WTC11 (cell line): ENCODE results near the gene ZNF292. TPM values are rescaled to one million over a fixed set of nuclear protein-coding genes. Genes with fewer than 3 reads are reported as not detected.

ENCODE experiments used
- ATAC-seq: fragments of 200-7000 bp; cut with Tn5 transposase; 2 replicates; pipeline ENCODE4 v1.10.0; 2021; ENCODE audit warnings: mild to moderate bottlenecking, moderate library complexity
- CTCF ChIA-PET: fragments of 300-600 bp; sonication (Branson Sonifier 250); formaldehyde crosslinking; loops from one replicate; lab custom pipeline; 2021; ENCODE audit warnings: antibody characterized with exemption; lab: Charles Lee
- POLR2A ChIA-PET: fragments of 350-600 bp; sonication (Branson Sonifier 250); formaldehyde crosslinking; loops from one replicate; lab custom pipeline; 2021; ENCODE audit warnings: antibody characterized with exemption; lab: Charles Lee
- DNase-seq: peaks from one replicate; pipeline ENCODE4 v3.0.0; 2021; ENCODE audit warnings: low spot score
- H3K27ac Mint-ChIP-seq: 2 replicates; pipeline ENCODE4 v1.8.0; 2021; ENCODE audit warnings: mixed read lengths
- H3K27me3 Mint-ChIP-seq: 2 replicates; pipeline ENCODE4 v1.8.0; 2021; ENCODE audit warnings: low read depth, mild to moderate bottlenecking, moderate library complexity, mixed read lengths
- H3K36me3 Mint-ChIP-seq: 2 replicates; pipeline ENCODE4 v1.8.0; 2021; ENCODE audit warnings: mixed read lengths
- H3K4me1 Mint-ChIP-seq: 2 replicates; pipeline ENCODE4 v1.8.0; 2022; ENCODE audit warnings: mixed read lengths
- H3K4me3 Mint-ChIP-seq: 2 replicates; pipeline ENCODE4 v1.8.0; 2021; ENCODE audit warnings: mild to moderate bottlenecking, moderate library complexity, mixed read lengths
- H3K9me3 Mint-ChIP-seq: 2 replicates; pipeline ENCODE4 v1.8.0; 2021; ENCODE audit warnings: mixed read lengths
- ELF4 ChIP-seq: sonication (generic); formaldehyde crosslinking; IDR thresholded peaks from 2 replicates; pipeline ENCODE4 v1.8.1; 2022; ENCODE audit warnings: low read depth, mild to moderate bottlenecking, moderate library complexity, missing genetic modification reagents
- MXD4 ChIP-seq: fragments of 250-450 bp; sonication (Bioruptor Pico); IDR thresholded peaks from 2 replicates; pipeline ENCODE4 v1.8.0; 2021; ENCODE audit warnings: mild to moderate bottlenecking, moderate library complexity, borderline replicate concordance
- NFE2L1 ChIP-seq: sonication (generic); formaldehyde crosslinking; IDR thresholded peaks from 2 replicates; pipeline ENCODE4 v1.8.1; 2023; ENCODE audit warnings: missing genetic modification reagents
- NR1H2 ChIP-seq: sonication (generic); formaldehyde crosslinking; IDR thresholded peaks from 2 replicates; pipeline ENCODE4 v1.9.0; 2021; ENCODE audit warnings: mild to moderate bottlenecking, moderate library complexity, missing genetic modification reagents
- RELA ChIP-seq: sonication (generic); formaldehyde crosslinking; IDR thresholded peaks from 2 replicates; pipeline ENCODE4 v1.8.1; 2022; ENCODE audit warnings: missing genetic modification reagents, mild to moderate bottlenecking, borderline replicate concordance
- ZBTB21 ChIP-seq: sonication (generic); formaldehyde crosslinking; IDR thresholded peaks from 2 replicates; pipeline ENCODE4 v1.8.1; 2023; ENCODE audit warnings: mild to moderate bottlenecking, missing genetic modification reagents, borderline replicate concordance
- total RNA-seq: library from RNA; stranded (reverse); gene quantifications from 3 replicates; pipeline ENCODE4 v1.2.3, GENCODE V29; 2021
- TF ChIP-seq, protein P1 (sequence below): sonication (generic); formaldehyde crosslinking; IDR thresholded peaks from 2 replicates; pipeline ENCODE4 v1.8.1; 2022; ENCODE audit warnings: low read depth, mild to moderate bottlenecking, moderate library complexity, missing genetic modification reagents, borderline replicate concordance
- TF ChIP-seq, protein P2 (sequence below): sonication (generic); formaldehyde crosslinking; IDR thresholded peaks from 2 replicates; pipeline ENCODE4 v1.8.0; 2023; ENCODE audit warnings: missing genetic modification reagents
- TF ChIP-seq, protein P3 (sequence below): sonication (generic); formaldehyde crosslinking; IDR thresholded peaks from 2 replicates; pipeline ENCODE4 v1.8.1; 2023; ENCODE audit warnings: mild to moderate bottlenecking, missing genetic modification reagents, moderate library complexity
- TF ChIP-seq, protein P4 (sequence below): sonication (generic); formaldehyde crosslinking; IDR thresholded peaks from 2 replicates; pipeline ENCODE4 v1.8.1; 2023; ENCODE audit warnings: mild to moderate bottlenecking, missing genetic modification reagents
- TF ChIP-seq, protein P5 (sequence below): sonication (generic); formaldehyde crosslinking; IDR thresholded peaks from 2 replicates; pipeline ENCODE4 v1.8.0; 2022; ENCODE audit warnings: mild to moderate bottlenecking, missing genetic modification reagents
- TF ChIP-seq, protein P6 (sequence below): fragments of 250-450 bp; sonication (Bioruptor Pico); IDR thresholded peaks from 2 replicates; pipeline ENCODE4 v1.9.0; 2021; ENCODE audit warnings: mild to moderate bottlenecking, borderline replicate concordance
- TF ChIP-seq, protein P7 (sequence below): fragments of 250-450 bp; sonication (Bioruptor Pico); IDR thresholded peaks from 2 replicates; pipeline ENCODE4 v2.1.2; 2022; ENCODE audit warnings: mild to moderate bottlenecking, moderate library complexity
- TF ChIP-seq, protein P8 (sequence below): sonication (generic); formaldehyde crosslinking; IDR thresholded peaks from 2 replicates; pipeline ENCODE4 v1.8.1; 2023; ENCODE audit warnings: mild to moderate bottlenecking, moderate library complexity, missing genetic modification reagents

The ZNF292 gene
- total RNA-seq, 1 experiment from 2014 or later, result 42.1 TPM

DNA sequence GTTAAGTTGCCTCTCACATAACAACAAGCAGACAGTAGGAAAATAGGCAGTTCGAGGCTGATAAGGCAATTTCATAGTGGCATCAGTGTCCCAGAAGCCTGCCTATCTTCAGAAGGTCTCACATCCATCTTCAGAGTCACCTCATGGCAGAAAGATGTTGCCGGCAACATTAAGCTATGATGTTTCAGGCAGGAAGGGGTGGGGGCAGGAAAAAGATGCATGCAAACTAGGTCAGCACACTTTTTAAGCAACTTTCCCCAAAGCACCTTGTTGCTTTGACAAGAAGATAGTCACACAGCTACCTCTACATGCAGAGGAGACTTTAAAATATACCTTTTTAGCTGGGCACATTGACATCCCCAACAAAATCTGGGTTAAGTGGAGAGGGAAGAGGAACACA lies 123.8 kb downstream of the ZNF292 start (continued):
- TF ChIP-seq NR1H2 (CRISPR knock-in tag) (no peak), NFE2L1 (CRISPR knock-in tag) (no peak), RELA (CRISPR knock-in tag) (no peak)
- TF ChIP-seq, protein P1, sequence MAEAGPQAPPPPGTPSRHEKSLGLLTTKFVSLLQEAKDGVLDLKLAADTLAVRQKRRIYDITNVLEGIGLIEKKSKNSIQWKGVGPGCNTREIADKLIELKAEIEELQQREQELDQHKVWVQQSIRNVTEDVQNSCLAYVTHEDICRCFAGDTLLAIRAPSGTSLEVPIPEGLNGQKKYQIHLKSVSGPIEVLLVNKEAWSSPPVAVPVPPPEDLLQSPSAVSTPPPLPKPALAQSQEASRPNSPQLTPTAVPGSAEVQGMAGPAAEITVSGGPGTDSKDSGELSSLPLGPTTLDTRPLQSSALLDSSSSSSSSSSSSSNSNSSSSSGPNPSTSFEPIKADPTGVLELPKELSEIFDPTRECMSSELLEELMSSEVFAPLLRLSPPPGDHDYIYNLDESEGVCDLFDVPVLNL (CRISPR knock-in tag), result no peak

DNA sequence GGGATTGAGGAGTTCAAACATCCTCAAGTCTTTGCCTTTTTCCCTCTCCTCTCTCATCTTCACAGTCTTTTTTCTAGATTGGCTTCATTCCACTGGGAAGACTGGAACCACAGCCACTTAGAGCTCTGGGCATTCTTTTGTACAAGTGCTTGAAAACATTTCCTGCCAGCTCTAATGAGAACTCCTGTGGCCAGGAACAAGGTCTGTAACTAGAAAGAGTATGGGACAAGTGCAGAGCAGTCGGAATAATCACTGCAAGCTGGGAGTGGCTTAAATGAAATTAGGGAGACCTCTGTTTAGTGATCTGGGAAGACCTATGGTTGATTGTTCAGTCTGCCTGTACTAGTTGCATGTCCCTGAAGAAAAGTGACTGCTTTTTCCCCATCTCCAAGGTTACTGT lies 126.1 kb downstream of the ZNF292 start:
- H3K36me3 Mint-ChIP-seq, result no peaks in the 10 kb centered on the region
- no peak overlapping the region for H3K27ac Mint-ChIP-seq
- no peaks in the 10 kb centered on the region; the same call in 1 of the 2 replicates for H3K27me3 Mint-ChIP-seq
- no peaks in the 10 kb centered on the region for H3K9me3 Mint-ChIP-seq
- TF ChIP-seq, protein P2, sequence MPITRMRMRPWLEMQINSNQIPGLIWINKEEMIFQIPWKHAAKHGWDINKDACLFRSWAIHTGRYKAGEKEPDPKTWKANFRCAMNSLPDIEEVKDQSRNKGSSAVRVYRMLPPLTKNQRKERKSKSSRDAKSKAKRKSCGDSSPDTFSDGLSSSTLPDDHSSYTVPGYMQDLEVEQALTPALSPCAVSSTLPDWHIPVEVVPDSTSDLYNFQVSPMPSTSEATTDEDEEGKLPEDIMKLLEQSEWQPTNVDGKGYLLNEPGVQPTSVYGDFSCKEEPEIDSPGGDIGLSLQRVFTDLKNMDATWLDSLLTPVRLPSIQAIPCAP (CRISPR knock-in tag), result no peak
- TF ChIP-seq ELF4 (CRISPR knock-in tag), result no peak
- TF ChIP-seq, protein P3, sequence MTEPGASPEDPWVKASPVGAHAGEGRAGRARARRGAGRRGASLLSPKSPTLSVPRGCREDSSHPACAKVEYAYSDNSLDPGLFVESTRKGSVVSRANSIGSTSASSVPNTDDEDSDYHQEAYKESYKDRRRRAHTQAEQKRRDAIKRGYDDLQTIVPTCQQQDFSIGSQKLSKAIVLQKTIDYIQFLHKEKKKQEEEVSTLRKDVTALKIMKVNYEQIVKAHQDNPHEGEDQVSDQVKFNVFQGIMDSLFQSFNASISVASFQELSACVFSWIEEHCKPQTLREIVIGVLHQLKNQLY, result no peak
- TF ChIP-seq, protein P4, sequence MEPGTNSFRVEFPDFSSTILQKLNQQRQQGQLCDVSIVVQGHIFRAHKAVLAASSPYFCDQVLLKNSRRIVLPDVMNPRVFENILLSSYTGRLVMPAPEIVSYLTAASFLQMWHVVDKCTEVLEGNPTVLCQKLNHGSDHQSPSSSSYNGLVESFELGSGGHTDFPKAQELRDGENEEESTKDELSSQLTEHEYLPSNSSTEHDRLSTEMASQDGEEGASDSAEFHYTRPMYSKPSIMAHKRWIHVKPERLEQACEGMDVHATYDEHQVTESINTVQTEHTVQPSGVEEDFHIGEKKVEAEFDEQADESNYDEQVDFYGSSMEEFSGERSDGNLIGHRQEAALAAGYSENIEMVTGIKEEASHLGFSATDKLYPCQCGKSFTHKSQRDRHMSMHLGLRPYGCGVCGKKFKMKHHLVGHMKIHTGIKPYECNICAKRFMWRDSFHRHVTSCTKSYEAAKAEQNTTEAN (CRISPR knock-in tag), result no peak
- ChIA-PET POLR2A (no interaction called here), CTCF (interaction anchor here (1.5 to 1.6 kb wide), 2 partner anchors 142 to 202 kb away, joined by 4 to 5 read pairs; no protein-coding TSS in a partner anchor)
- DNase-seq (no peak), ATAC-seq (no peak)
- H3K4me3 Mint-ChIP-seq, result no peak overlapping the region
- H3K4me1 Mint-ChIP-seq, result no peaks in the 10 kb centered on the region

DNA sequence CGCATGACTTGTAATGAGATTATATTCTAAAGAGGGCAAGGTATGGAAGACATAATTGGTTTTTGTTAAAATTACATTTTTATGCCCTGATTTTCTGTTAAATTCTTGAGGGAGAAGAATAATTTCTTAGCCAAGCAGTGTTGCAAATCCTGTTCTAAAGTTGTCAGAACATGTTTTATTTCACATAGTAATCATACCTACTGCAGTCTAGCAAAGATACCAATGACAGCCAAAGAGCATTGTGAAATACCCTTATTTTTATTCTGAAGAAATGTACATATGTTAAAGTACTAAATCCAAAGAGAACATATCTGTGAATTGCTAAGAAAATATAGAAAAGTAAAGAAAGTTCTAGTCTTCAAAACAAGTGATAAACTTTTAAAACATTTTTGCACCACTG lies 127.4 kb downstream of the ZNF292 start:
- H3K27ac Mint-ChIP-seq, result no peak overlapping the region
- TF ChIP-seq MXD4 (CRISPR knock-in tag), result no peak
- TF ChIP-seq, all 79 proteins: peak for 0
- Mint-ChIP-seq H3K36me3 (no peaks in the 10 kb centered on the region), H3K9me3 (no peaks in the 10 kb centered on the region), H3K4me1 (no peaks in the 10 kb centered on the region), H3K27me3 (no peaks in the 10 kb centered on the region; the same call in 1 of the 2 replicates), H3K4me3 (no peak overlapping the region)
- ATAC-seq (no peak), DNase-seq (no peak)
- POLR2A ChIA-PET, result no interaction called here
- CTCF ChIA-PET, result interaction anchor here (0.6 kb wide), 1 partner anchor 216 kb away, joined by 4 read pairs; no protein-coding TSS in a partner anchor

DNA sequence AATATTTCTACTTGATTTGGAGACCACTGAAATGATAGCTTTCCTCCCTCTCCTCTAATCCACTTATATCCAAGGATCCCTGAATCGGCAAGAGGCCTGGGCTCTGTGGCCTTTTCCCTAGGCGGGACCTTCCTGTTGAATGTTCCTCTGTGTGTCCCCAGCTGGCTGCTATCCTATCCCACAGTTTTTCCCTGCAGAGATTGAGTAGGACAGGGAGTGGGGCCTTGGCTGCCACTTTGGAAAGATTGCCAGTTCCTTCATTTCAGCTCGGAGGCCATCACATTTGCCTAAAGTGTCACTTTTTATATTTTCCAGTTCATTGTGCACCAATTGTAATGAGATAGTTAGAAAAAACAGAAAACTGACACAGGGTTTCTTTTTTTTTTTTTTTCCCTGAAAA lies 128.1 kb downstream of the ZNF292 start:
- ChIA-PET POLR2A (no interaction called here), CTCF (interaction anchor here (0.6 to 1.5 kb wide), 3 partner anchors 39 to 455 kb away, joined by 3 to 4 read pairs (median 3); partner anchors contain the start of gene SMIM8)
- no peaks in the 10 kb centered on the region for H3K4me1 Mint-ChIP-seq
- no peak overlapping the region for H3K4me3 Mint-ChIP-seq
- no peak overlapping the region for H3K27ac Mint-ChIP-seq
- ATAC-seq (no peak; the same call in 1 of the 2 replicates), DNase-seq (no peak)
- no peaks in the 10 kb centered on the region for H3K9me3 Mint-ChIP-seq
- no peaks in the 10 kb centered on the region for H3K36me3 Mint-ChIP-seq
- H3K27me3 Mint-ChIP-seq, result no peaks in the 10 kb centered on the region; the same call in 1 of the 2 replicates
- TF ChIP-seq, protein P5, sequence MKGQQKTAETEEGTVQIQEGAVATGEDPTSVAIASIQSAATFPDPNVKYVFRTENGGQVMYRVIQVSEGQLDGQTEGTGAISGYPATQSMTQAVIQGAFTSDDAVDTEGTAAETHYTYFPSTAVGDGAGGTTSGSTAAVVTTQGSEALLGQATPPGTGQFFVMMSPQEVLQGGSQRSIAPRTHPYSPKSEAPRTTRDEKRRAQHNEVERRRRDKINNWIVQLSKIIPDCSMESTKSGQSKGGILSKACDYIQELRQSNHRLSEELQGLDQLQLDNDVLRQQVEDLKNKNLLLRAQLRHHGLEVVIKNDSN (CRISPR knock-in tag), result no peak
- TF ChIP-seq, protein P6, sequence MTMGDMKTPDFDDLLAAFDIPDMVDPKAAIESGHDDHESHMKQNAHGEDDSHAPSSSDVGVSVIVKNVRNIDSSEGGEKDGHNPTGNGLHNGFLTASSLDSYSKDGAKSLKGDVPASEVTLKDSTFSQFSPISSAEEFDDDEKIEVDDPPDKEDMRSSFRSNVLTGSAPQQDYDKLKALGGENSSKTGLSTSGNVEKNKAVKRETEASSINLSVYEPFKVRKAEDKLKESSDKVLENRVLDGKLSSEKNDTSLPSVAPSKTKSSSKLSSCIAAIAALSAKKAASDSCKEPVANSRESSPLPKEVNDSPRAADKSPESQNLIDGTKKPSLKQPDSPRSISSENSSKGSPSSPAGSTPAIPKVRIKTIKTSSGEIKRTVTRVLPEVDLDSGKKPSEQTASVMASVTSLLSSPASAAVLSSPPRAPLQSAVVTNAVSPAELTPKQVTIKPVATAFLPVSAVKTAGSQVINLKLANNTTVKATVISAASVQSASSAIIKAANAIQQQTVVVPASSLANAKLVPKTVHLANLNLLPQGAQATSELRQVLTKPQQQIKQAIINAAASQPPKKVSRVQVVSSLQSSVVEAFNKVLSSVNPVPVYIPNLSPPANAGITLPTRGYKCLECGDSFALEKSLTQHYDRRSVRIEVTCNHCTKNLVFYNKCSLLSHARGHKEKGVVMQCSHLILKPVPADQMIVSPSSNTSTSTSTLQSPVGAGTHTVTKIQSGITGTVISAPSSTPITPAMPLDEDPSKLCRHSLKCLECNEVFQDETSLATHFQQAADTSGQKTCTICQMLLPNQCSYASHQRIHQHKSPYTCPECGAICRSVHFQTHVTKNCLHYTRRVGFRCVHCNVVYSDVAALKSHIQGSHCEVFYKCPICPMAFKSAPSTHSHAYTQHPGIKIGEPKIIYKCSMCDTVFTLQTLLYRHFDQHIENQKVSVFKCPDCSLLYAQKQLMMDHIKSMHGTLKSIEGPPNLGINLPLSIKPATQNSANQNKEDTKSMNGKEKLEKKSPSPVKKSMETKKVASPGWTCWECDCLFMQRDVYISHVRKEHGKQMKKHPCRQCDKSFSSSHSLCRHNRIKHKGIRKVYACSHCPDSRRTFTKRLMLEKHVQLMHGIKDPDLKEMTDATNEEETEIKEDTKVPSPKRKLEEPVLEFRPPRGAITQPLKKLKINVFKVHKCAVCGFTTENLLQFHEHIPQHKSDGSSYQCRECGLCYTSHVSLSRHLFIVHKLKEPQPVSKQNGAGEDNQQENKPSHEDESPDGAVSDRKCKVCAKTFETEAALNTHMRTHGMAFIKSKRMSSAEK, result no peak
- TF ChIP-seq, protein P4 (CRISPR knock-in tag), result no peak
- TF ChIP-seq, protein P7, sequence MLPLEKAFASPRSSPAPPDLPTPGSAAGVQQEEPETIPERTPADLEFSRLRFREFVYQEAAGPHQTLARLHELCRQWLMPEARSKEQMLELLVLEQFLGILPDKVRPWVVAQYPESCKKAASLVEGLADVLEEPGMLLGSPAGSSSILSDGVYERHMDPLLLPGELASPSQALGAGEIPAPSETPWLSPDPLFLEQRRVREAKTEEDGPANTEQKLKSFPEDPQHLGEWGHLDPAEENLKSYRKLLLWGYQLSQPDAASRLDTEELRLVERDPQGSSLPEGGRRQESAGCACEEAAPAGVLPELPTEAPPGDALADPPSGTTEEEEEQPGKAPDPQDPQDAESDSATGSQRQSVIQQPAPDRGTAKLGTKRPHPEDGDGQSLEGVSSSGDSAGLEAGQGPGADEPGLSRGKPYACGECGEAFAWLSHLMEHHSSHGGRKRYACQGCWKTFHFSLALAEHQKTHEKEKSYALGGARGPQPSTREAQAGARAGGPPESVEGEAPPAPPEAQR (CRISPR knock-in tag), result no peak
- TF ChIP-seq ZBTB21, result no peak
- TF ChIP-seq, protein P8, sequence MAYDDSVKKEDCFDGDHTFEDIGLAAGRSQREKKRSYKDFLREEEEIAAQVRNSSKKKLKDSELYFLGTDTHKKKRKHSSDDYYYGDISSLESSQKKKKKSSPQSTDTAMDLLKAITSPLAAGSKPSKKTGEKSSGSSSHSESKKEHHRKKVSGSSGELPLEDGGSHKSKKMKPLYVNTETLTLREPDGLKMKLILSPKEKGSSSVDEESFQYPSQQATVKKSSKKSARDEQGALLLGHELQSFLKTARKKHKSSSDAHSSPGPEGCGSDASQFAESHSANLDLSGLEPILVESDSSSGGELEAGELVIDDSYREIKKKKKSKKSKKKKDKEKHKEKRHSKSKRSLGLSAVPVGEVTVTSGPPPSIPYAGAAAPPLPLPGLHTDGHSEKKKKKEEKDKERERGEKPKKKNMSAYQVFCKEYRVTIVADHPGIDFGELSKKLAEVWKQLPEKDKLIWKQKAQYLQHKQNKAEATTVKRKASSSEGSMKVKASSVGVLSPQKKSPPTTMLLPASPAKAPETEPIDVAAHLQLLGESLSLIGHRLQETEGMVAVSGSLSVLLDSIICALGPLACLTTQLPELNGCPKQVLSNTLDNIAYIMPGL (CRISPR knock-in tag), result no peak
